ENCODE data around the gene BAX.

The BAX gene

DNA sequence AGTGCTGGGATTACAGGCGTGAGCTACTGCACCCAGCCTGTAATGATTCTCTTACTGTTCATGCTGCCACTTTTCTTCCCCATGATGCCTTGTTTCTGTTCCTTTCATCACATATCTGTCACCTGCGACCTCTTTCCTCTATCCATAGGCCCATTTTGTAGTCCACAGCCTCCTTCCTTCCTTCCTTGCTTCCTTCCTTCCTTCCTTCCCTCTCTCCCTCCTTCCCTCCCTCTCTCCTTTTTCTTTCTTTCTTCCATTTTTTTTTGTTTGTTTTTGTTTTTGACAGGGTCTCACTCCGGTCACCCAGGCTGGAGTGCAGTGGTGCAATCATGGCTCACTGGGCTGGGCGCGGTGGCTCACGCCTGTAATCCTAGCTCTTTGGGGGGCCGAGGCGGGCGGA is 34.2 kb downstream of the BAX start:
- DNase-seq = no peak

DNA sequence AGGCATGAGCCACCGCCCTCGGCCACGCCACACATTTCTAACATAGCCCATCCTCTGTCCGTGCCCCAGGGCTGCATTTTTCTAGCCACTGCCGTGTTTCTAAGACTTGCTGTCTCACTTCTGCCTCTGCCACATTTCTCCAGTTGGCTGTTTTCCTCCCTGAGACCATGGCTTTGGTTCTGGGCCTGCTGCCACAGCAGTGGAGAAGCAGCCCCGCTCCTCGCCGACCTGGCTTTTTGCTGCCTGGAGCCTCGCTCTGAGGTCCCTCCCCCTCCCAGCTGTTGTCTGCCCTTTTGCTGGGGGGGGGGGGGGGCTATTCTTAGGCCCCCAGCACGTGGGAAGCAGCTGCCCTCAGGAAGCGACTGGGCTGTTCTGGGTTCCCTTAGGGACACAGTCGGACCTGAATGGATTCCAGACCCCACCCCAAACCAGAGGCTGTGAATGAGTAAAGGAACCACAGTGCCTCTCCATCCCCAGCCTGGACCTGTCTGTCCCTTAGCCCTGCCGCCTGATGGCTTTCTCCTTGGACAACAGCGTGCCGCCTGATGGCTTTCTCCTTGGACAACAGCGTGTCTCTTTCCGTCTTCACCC is 35.1 kb downstream of the BAX start:
- no peak for DNase-seq

DNA sequence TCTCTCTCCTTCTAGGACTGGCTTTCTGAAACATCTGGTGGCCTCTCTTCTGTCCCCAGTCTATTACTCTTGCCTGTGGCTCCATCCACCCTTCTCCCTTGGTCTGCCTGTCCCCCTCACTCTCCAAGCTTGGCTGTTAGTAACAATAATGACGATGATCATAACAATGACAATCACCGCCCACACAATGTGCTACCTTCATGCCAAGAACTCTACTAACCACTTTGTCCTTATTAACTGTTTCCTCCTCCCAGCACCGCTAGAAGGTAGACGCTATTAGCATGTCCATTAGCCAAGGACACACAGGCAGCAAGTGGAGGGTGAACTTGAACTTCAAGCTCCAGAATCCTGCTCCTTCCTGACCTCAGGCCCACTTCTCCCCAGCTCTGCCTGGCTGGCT is 35.7 kb downstream of the BAX start:
- DNase-seq = no peak

DNA sequence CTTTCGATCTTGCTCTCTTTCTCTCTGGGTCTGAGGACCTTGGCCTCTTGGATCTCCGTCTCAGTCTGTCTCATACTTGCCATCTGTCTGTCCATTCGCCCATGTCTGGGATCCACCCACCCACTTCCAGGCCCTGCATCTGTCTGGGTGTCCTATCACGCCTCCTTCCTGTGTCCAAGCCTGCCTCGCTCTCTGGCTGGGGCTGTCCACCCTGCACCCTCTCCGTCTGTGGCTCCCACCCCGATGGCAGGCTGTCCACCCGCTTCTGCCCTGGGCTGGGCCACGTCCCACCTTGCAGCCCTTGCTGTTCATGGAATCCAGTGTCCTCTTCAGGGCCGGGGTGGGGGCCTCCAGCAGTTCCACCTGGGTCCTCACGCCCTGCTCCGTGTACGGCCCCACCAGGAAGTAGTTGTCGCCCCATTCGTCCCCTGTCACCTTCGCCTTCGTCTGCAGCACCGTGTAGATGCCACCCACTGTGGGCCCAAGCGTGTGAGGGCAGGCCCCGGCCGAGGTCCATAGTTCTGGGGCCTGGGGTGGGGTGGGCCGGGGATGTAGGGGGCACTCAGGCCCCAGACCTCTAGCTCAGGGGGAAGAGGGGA is 36.4 kb downstream of the BAX start:
- DNase-seq = no peak

DNA sequence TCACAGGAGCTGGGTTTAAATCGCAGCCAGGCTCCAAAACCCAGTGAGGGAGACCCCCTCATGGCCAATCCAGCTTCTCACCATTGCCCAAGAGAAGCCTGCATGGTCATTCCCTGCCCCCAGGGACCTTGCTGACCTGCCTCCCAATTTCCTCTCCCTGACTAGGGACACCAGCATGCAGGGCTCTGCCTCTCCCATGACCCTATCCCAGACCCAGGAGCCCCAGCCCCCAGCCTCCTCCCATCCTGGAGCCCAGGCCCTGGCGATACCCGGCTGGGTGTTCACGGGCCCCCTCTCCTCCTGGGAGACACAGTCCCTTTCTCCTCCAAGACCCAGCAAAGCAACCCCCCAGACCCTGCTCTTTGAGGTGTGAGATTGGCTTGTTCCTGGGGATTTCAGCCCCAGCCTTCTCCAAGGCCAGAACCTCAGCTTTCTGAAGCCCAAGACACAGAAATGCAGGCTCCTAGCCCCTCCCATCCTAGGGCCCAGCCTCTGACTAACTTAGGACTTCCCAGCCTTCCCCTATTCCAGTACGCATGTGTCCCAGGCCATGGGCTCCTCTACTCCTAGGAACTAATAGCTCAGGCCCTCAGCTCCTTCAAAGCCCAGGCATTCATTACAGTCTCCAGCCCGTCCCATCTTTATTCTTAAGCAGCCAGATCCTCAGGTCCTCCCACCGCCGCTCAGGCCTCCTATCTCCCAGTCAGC is 37.4 kb downstream of the BAX start:
- no peak for DNase-seq

DNA sequence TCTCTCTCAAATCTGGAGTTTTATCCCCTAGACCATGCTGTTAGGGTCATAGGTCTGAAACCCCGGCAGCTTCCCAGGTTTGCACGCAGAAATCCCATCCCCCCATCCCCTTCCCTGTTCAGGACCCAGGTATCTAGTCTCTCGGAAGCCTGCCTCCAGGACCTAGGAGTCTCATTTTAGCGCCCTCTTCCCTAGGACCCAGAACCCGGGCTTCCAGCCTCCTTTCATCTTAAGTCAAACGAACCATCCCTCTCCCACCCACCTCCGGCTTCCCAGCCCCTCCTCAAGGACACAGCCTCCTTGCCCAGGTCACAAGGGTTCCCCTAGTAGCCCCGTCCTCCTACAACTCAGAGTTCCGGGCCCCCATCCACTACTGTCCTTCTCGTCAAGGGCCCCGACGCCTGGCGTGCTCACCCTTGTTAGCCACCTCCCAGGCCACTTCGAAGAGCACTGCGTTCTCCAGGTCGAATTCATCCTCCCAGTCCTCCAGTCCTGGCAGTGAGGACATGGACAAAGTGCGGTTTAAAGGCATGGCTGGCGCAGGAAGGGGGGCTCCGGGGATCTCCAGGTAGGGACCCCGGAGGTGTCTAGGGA is 38.0 kb downstream of the BAX start:
- DNase-seq = no peak

DNA sequence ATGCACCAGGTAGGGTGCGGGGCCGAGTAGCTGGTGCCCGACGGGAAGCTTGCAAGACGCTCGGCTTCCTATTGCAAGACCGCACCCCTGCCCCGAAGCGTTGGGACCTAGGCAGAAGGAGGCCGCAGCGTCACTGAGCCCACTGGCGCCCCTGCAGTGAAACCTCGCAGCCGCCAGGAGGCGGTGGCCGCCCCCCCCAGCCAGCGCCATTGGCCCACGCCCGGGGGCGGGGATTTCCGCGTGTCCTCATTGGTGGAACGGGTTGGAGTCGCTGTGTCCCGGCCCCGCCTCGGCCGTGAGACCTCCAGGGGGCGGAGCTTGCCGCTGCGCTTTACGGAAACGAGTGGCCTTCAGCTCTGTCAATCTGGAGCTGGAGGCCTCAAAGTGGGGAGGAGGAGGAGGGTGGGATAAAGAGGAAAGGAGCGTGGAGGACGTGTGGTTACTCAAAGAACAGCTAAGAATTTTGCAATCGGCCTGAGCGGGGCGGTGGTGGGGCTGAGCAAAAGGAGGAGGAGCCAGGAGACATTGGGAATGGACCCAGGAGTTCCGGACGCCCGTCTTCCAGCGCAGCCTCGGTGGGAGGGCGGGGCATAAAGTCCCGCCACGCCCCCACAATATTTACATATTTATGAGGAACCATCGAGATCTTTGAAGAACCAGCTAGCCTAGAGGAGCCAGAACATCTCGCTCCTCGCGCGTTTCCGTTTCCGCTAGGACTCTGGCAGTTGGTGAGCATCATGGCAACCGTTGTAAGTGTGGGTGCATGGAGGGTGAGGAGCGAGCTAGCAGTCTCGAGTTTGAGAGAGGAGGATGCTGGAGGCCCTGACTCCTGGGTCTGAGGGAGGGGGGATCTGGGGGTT is 38.7 kb downstream of the BAX start, which contains the start of the genes GYS1 and RUVBL2:
GYS1 (minus strand) TSS at position 135 of the 860 bp plus-strand sequence. CDS start 197 bp downstream, outside the sequence.
RUVBL2 (plus strand) TSS at position 713 of the 860 bp plus-strand sequence; CDS start at position 738, 25 bp downstream.
- peak; percentile 98 for DNase-seq

DNA sequence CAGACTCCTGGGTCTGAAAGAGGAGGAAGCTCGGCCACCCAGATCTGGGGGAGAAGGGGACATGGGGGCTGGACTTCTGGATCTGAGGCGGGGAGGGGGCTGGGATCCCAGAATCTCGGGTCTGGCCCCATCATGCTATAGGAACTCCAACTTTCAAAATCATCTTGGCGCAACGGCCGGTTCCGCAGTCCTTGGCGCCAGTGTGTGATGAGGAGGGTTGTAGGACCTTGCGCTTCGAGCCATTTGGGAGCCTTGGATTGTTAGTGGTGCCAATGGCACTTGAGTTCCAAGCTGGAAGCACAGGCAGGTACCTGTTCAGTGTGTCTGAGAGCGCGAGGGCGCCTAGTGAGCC is 39.3 kb downstream of the BAX start:
- no peak for DNase-seq

DNA sequence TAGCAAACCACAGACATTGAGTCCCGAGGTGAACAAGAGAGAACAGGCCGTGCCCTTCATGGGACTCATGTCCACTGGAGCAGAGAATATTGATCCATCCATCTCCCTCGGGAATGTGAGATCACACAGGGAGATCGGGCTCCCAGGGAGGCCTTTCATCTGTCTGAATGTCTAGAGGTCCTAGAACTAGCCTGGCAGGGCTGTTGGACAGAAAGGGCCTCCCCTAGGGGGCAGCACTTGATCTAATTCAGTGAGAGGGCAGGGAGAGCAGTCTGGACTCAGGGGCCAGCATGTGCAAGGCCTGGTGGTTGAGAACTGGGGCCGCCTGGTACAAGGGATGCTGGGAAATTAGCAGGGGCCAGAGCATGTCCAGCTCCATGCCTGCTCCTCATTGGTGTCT is 43.3 kb downstream of the BAX start:
- DNase-seq = no peak

DNA sequence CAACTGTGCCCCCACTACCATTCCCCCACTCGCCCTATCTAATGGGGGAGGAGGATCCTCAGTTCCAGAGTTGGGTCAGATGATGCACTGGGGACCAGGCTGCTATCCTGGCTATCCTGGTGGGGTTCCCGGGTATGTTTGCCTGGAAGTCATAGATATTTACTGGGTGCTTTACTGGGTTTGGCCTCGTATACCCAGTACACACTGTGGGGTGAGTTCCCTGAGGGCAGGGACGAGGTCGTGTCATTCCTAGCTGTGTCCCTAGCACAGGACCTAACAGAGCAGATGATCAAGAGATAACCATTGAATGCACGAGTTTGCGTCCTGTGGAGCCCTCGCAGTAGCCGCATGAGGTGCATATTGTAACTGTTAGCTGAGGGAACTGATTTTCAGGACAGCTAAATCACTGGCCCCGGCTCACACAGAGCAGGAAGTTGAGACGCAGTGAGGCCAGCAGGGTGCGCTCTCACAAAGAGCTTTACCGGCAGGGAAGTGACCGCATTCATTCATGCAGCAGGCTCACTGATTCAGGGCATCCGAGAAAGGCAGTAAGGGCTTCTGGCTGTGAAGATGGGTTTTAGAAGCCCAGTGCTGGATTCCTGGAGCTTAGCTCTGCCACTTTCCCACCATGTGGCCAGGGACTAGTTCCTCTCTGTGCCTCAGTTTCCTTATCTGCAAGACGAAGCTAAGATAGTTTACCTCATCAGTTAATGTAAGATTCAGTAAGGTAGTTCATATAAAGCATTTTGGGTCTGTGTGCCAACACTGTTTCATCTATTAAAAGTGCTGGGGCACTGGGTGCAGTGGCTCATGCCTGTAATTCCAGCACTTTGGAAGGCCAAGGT is 45.0 kb downstream of the BAX start:
- no peak for DNase-seq

DNA sequence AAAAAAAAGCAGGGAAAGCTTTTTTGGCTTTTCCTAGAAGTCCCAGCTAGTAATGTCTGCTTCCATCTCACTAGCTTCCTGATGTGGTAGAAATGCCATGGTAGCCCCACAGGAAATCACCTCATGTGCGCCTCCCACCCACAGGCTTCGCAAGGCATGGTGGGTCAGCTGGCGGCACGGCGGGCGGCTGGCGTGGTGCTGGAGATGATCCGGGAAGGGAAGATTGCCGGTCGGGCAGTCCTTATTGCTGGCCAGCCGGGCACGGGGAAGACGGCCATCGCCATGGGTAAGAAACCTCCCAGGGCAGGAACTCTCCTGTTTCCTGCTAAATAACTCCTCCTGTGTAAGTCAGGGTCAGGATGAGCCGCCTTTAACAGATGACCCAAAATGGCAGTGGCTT is 49.5 kb downstream of the BAX start:
- DNase-seq = no peak

DNA sequence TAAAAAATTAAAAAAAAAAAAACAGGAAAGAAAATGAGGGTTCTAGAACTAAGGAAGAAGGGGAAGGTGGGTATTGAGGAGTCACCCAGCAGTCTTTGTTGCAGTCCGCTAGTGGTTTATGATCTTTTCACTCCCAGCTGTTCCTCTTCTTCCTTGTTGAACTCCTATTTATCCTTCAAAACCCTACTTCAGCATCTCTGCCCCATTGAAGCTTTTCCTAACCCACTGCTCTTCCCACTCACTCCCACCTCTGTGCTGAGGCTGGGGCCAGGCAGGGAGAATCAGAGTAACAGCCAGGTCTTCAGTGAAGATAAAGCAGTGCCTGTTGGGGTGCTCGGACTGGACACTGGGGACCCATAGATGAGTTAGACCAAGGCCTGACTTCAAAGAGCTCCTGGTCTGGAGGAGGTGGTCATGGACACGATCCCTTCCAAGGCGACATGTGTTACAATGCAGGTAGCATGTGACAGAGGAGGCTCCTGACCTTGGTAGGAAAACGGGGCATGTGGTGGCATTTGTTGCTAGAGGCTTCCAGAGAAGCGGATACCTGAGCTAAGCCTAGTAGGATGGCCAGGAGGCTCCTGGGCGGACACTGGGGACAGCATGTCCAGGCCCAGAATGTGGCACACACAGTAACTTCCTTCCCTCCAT is 50.4 kb downstream of the BAX start:
- no peak for DNase-seq

DNA sequence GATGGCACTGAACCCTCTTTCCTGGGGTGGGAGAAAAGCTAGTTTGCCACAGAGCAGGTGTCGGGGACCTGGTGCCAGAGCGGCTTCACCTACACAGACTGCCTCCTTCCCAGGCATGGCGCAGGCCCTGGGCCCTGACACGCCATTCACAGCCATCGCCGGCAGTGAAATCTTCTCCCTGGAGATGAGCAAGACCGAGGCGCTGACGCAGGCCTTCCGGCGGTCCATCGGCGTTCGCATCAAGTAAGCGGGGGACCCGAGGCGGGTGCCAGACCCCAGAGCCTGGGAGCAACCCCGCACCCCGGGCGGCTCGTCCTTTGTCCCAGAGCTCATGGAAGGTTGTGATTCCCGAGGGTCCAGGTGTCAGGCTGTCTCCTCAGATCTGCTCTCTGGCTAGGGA is 52.2 kb downstream of the BAX start:
- DNase-seq = no peak

DNA sequence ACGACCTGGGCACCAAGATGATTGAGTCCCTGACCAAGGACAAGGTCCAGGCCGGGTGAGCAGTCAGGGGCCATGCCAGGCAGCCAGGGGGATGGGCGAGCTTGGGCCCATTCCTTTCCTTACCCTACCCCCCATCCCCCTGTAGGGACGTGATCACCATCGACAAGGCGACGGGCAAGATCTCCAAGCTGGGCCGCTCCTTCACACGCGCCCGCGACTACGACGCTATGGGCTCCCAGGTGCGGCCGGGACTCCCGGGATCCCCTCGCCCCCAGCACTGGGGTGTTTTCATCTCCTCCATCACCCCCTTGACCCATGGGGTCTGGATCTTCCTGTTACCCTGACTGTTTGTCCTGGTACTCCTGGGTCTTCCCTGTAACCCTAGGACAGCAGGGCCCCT is 55.2 kb downstream of the BAX start:
- DNase-seq = no peak

DNA sequence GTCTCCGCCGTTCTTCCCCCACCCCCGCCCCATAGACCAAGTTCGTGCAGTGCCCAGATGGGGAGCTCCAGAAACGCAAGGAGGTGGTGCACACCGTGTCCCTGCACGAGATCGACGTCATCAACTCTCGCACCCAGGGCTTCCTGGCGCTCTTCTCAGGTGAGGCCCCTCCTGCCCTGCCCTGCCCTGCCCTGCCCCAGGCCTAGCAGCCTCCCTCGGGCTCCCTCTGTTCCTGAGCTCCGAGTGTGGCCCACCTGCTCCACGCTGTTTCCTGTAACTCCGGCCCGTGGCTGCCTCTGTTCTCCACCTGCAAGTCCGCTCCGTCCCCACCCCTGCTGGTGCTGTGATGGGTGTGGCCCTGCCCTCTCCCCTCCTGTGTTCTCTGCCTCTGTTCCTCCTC is 55.8 kb downstream of the BAX start:
- DNase-seq = no peak

DNA sequence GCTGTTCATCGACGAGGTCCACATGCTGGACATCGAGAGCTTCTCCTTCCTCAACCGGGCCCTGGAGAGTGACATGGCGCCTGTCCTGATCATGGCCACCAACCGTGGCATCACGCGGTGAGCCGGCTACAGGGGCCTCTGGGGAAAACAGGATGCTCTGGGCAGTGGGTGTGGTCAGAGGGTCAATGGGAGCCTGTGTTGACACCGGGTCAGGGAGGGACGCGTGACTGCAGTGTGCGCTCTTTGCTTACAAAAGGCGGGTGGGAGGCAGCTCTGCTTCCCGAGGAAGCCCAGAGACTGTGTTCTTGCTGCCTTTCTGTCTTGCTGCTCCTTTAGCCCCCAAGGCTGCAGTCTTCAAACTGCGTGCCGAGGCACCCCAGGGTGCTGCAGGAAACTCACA is 56.5 kb downstream of the BAX start:
- DNase-seq = no peak

All from NCI-H2029 treated with DMSO at 0.1 percent for 48 hours (cell line).